Endothelial cell of umbilical vein (primary cell): ENCODE results near the gene GDE1. TPM values are rescaled to one million over a fixed set of nuclear protein-coding genes. Genes with fewer than 3 reads are reported as not detected.

Experiments used
- BruUV-seq: library from RNA; stranded (reverse); fragments of 400-500 nt; replicated peaks from 2 replicates; lab custom pipeline; 2021; lab: Mats Ljungman, UMichigan
- CTCF ChIA-PET: fragments of 300-600, 350-600 bp; sonication (Branson Sonifier 250); formaldehyde crosslinking; loops from one replicate; lab custom pipeline; 2021; ENCODE audit warnings: antibody characterized with exemption, inconsistent platforms; lab: Charles Lee
- POLR2A ChIA-PET: fragments of 300-600, 350-600 bp; sonication (Branson Sonifier 250); formaldehyde crosslinking; loops from one replicate; lab custom pipeline; 2021; ENCODE audit warnings: antibody characterized with exemption, inconsistent platforms; lab: Charles Lee
- DNase-seq: peaks from one replicate; pipeline ENCODE4 v3.0.0-alpha.2; 2011; ENCODE audit warnings: low read depth, low spot score
- FAIRE-seq: peaks from 2 replicates; lab custom pipeline; 2011; peaks lifted over from hg19 to GRCh38; lab: Jason Lieb, UNC
- H2AFZ ChIP-seq: 2 replicates; pipeline ENCODE4 v1.6.0; 2012; ENCODE audit warnings: low read depth, low read length, control low read depth, inconsistent platforms
- H3K27ac ChIP-seq: 2 replicates; pipeline ENCODE4 v1.5.1; 2011; ENCODE audit warnings: low read depth, mild to moderate bottlenecking, control low read depth, low read length, moderate library complexity; ENCODE audit not compliant: insufficient read depth
- H3K27me3 ChIP-seq, 2 experiments: 2 replicates each; pipeline versions ENCODE4 v1.6.0 to v1.6.1; 2011; ENCODE audit warnings: low read length in 2 of 2, mixed read lengths in 1 of 2; ENCODE audit not compliant: control insufficient read depth in 2 of 2, insufficient read depth in 2 of 2
- H3K36me3 ChIP-seq, 2 experiments: 2 replicates in 1 of 2; 3 replicates in 1 of 2; pipeline ENCODE4 v1.5.1; 2011; ENCODE audit warnings: low read length in 2 of 2, mild to moderate bottlenecking in 1 of 2, moderate library complexity in 1 of 2; ENCODE audit not compliant: control insufficient read depth in 2 of 2, insufficient read depth in 2 of 2; ENCODE audit errors: extremely low read depth in 1 of 2
- H3K4me1 ChIP-seq: 3 replicates; pipeline ENCODE4 v1.5.1; 2011; ENCODE audit warnings: mild to moderate bottlenecking, low read length; ENCODE audit not compliant: control insufficient read depth, insufficient read depth; ENCODE audit errors: extremely low read depth
- H3K4me2 ChIP-seq: 2 replicates; pipeline ENCODE4 v1.6.1; 2011; ENCODE audit warnings: low read length, control low read depth, mixed read lengths; ENCODE audit not compliant: insufficient read depth
- H3K4me3 ChIP-seq, 3 experiments: fragments of 200-600 bp in 1 of 3; sonication (generic), shearing (Covaris generic) in 1 of 3; replicated peaks in 1 of 3; 2 replicates each; pipeline ENCODE4 v1.5.1; 2011 to 2016; ENCODE audit warnings: control low read depth in 3 of 3, low read length in 3 of 3, mild to moderate bottlenecking in 2 of 3, inconsistent platforms in 1 of 3, low read depth in 1 of 3, moderate library complexity in 1 of 3; ENCODE audit not compliant: insufficient read depth in 1 of 3
- H3K79me2 ChIP-seq: 2 replicates; pipeline ENCODE4 v1.6.0; 2012; ENCODE audit warnings: low read length, inconsistent platforms; ENCODE audit not compliant: control insufficient read depth, insufficient read depth
- H3K9ac ChIP-seq: replicated peaks from 2 replicates; pipeline ENCODE3; 2011; ENCODE audit warnings: low read length, control low read depth; ENCODE audit not compliant: insufficient read depth; ENCODE audit errors: extremely low read depth
- H3K9me1 ChIP-seq: replicated peaks from 3 replicates; pipeline ENCODE4 v1.6.0; 2011; ENCODE audit warnings: mild to moderate bottlenecking, low read length; ENCODE audit not compliant: control insufficient read depth, insufficient read depth; ENCODE audit errors: extremely low read depth
- H3K9me3 ChIP-seq: replicated peaks from 2 replicates; pipeline ENCODE4 v1.5.1; 2012; ENCODE audit warnings: low read length, inconsistent platforms; ENCODE audit not compliant: control insufficient read depth, insufficient read depth
- H4K20me1 ChIP-seq: replicated peaks from 2 replicates; pipeline ENCODE3; 2011; ENCODE audit warnings: mild to moderate bottlenecking, low read length; ENCODE audit not compliant: control insufficient read depth, insufficient read depth; ENCODE audit errors: extremely low read depth
- CTCF ChIP-seq, 2 donors: IDR thresholded peaks; 1 replicate in 1 of 2; 2 replicates in 1 of 2; pipeline ENCODE4 v1.5.1; 2011; ENCODE audit warnings: low read length in 2 of 2, mild to moderate bottlenecking in 2 of 2, moderate library complexity in 2 of 2, control low read depth in 1 of 2, inconsistent platforms in 1 of 2, low read depth in 1 of 2; ENCODE audit not compliant: insufficient read depth in 1 of 2; ENCODE audit errors: extremely low read depth in 1 of 2
- EZH2 ChIP-seq: IDR thresholded peaks from 2 replicates; pipeline ENCODE4 v1.6.1; 2012; ENCODE audit warnings: borderline replicate concordance, low read depth, mild to moderate bottlenecking, moderate library complexity, low read length, inconsistent platforms; ENCODE audit not compliant: severe bottlenecking
- FOS ChIP-seq: IDR thresholded peaks from 2 replicates; pipeline ENCODE4 v1.6.1; 2011; ENCODE audit warnings: mild to moderate bottlenecking, low read length, moderate library complexity, borderline replicate concordance; ENCODE audit not compliant: insufficient read depth
- GATA2 ChIP-seq: IDR thresholded peaks from 2 replicates; pipeline ENCODE4 v1.7.0; 2011; ENCODE audit warnings: low read depth, mild to moderate bottlenecking, moderate library complexity, mixed read lengths, low read length; ENCODE audit not compliant: insufficient read length, insufficient read depth
- JUN ChIP-seq: IDR thresholded peaks from 2 replicates; pipeline ENCODE4 v1.6.1; 2011; ENCODE audit warnings: borderline replicate concordance, low read depth; ENCODE audit not compliant: insufficient read length, insufficient read depth
- MAX ChIP-seq: IDR thresholded peaks from 2 replicates; pipeline ENCODE4 v1.6.1; 2011; ENCODE audit not compliant: insufficient read depth, insufficient read length
- MYC ChIP-seq: IDR thresholded peaks from one replicate; pipeline ENCODE4 v1.6.1; 2011; ENCODE audit warnings: mild to moderate bottlenecking, low read depth, low read length
- POLR2A ChIP-seq: IDR thresholded peaks from 2 replicates; pipeline ENCODE4 v1.6.1; 2012; ENCODE audit warnings: low read depth, mild to moderate bottlenecking, control low read depth, low read length
- POLR2AphosphoS5 ChIP-seq: IDR thresholded peaks from 2 replicates; pipeline ENCODE4 v1.6.1; 2012; ENCODE audit warnings: low read depth, mild to moderate bottlenecking, control low read depth, low read length, moderate library complexity; ENCODE audit not compliant: insufficient read depth
- dilution Hi-C: fragments of 300-500 bp; cut with MboI; formaldehyde crosslinking; loops from one replicate; pipeline ENCODE4 v1.15.0; 2019; ENCODE audit warnings: low sequenced_read_pairs; ENCODE audit not compliant: extremely low pct_ligation_motif_present
- intact Hi-C: fragments of 100-400 bp; cut with micrococcal nuclease; formaldehyde crosslinking; loops from one replicate; pipeline ENCODE4 v1.10.0; 2022
- polyA plus RNA-seq, 4 experiments: library from polyadenylated mRNA; depleted of rRNA in 3 of 4; stranded (reverse) in 3 of 4; unstranded in 1 of 4; fragments of >200 nt; gene quantifications; 2 replicates each; pipeline versions ENCODE4 v1.2.1 to v1.2.3, GENCODE V29; 2011 to 2012; ENCODE audit warnings: missing spikeins in 1 of 4
- total RNA-seq: library from RNA; stranded (reverse); gene quantifications from 2 replicates; pipeline ENCODE4 v1.2.3, GENCODE V29; 2021

The GDE1 gene
- total and polyA plus RNA-seq, 2 donors (not counting 3 experiments of a cell fraction or from before 2014, with no cell fraction given): 34.9 to 50.5 TPM

- CTCF ChIA-PET: interaction anchor here (0.9 to 3.0 kb wide), 7 partner anchors 16 to 60 kb away, joined by 3 to 28 read pairs (median 4); partner anchors contain the start of gene VPS35L
- DNase-seq: peak; percentile 96
- Histone ChIP-seq H3K4me1 (peaks cover 21% of the 10 kb centered on the region), H3K4me3 (peak within 1 kb of the TSS; percentile 60 to 95 (median 61)), H3K27ac (peak within 1 kb of the TSS; percentile 44), H3K9ac (peak within 1 kb of the TSS; percentile 84), H3K4me2 (peak within 1 kb of the TSS; percentile 98), H3K79me2 (peaks cover 36% of the 10 kb centered on the region), H3K27me3 (no peaks in the 10 kb centered on the region), H2AFZ (peak within 1 kb of the TSS; percentile 80), H3K9me3 (no peaks in the 10 kb centered on the region), H3K36me3 (no peaks in the 10 kb centered on the region), H4K20me1 (no peaks in the 10 kb centered on the region), H3K9me1 (no peaks in the 10 kb centered on the region)
- intact Hi-C loops (loop anchor here (2.0 to 10.0 kb wide), 7 partner anchors 31 to 719 kb away; partner anchors contain the start of genes ARL6IP1, COQ7, SYT17 and TMC7), dilution Hi-C loops (no loop called here)
- POLR2A ChIA-PET: interaction anchor here (1.2 kb wide), 1 partner anchor 31 kb away, joined by 3 read pairs; no protein-coding TSS in a partner anchor
- FAIRE-seq: peak; percentile 96
- BruUV-seq: no TSS peak
- TF ChIP-seq JUN (no peak), FOS (no peak), POLR2AphosphoS5 (peak; percentile 47), CTCF (IDR thresholded peaks at IDR 0.05; ENCODE audit: extremely low read depth in 1 of 2, insufficient read depth in 1 of 2, low read depth in 1 of 2, low read length in 2 of 2) (no peak), EZH2 (no peak), MYC (no peak), POLR2A (peak; percentile 37), MAX (no peak), GATA2 (no peak)
Observed at GRCh38 chr16:19523559-19524355, 1.9 kb upstream of the GDE1 start, which contains the start of gene CCP110. Gene CCP110 (plus strand): TSS chr16:19523942. CDS start chr16:19527882, 3,940 bp downstream.
